Measurements from ENCODE around the gene NHP2. TPM values are rescaled to one million over a fixed set of nuclear protein-coding genes. Genes with fewer than 3 reads are reported as not detected.

Gene NHP2
- total RNA-seq, 4 donors from 2014 or later = 139 to 290 (median 159) TPM

- TF ChIP-seq POLR2A (IDR thresholded peaks at IDR 0.05) (no peak), CTCF (IDR thresholded peaks at IDR 0.05) (no peak)
- DNase-seq (ENCODE audit: low spot score in 2 of 2) = no peak
- H3K27ac ChIP-seq = no peak overlapping the region
- no peaks in the 10 kb centered on the region for H3K9me3 ChIP-seq
- peaks cover 0 to 10% of the 10 kb centered on the region in 2 donors for H3K27me3 ChIP-seq
- H3K4me1 ChIP-seq = no peaks in the 10 kb centered on the region
- no peak overlapping the region for H3K4me3 ChIP-seq
- no peaks in the 10 kb centered on the region for H3K36me3 ChIP-seq
- WGBS, 2 donors = 29 to 36% methylated on average over 6 to 7 of the region's 7 CpGs
Measured at GRCh38 chr5:178194026-178194425, 40.3 kb upstream of the NHP2 start.

- no peaks in the 10 kb centered on the region for H3K9me3 ChIP-seq
Measured at GRCh38 chr5:178193251-178193809, 39.6 kb upstream of the NHP2 start.

GRCh38 chr5:178192787-178193186 is 39.1 kb upstream of the NHP2 start:
- 90 to 92% methylated on average over 7 of the region's 7 CpGs for WGBS, 2 donors
- no peaks in the 10 kb centered on the region for H3K36me3 ChIP-seq
- DNase-seq (ENCODE audit: low spot score in 2 of 2) = no peak

More at GRCh38 chr5:178193251-178193809, 39.6 kb upstream of the NHP2 start:
- H3K4me3 ChIP-seq = no peak overlapping the region
- no peak for DNase-seq (ENCODE audit: low spot score in 2 of 2)
- WGBS, 2 donors = 69 to 78% methylated on average over 8 of the region's 8 CpGs
- no peaks in the 10 kb centered on the region for H3K4me1 ChIP-seq
- H3K36me3 ChIP-seq = no peaks in the 10 kb centered on the region
- H3K27me3 ChIP-seq = peaks cover 0 to 10% of the 10 kb centered on the region in 2 donors
- TF ChIP-seq EP300 (IDR thresholded peaks at IDR 0.05) (no peak), CTCF (IDR thresholded peaks at IDR 0.05) (no peak), POLR2A (IDR thresholded peaks at IDR 0.05) (no peak)
- H3K27ac ChIP-seq = no peak overlapping the region

GRCh38 chr5:178192244-178192643 is 38.6 kb upstream of the NHP2 start:
- Histone ChIP-seq H3K36me3 (no peaks in the 10 kb centered on the region), H3K4me3 (no peak overlapping the region), H3K4me1 (no peaks in the 10 kb centered on the region), H3K27me3 (peaks cover 0 to 10% of the 10 kb centered on the region in 2 donors), H3K9me3 (no peaks in the 10 kb centered on the region), H3K27ac (no peak overlapping the region)
- TF ChIP-seq POLR2A (IDR thresholded peaks at IDR 0.05) (no peak), CTCF (IDR thresholded peaks at IDR 0.05) (no peak), EP300 (IDR thresholded peaks at IDR 0.05) (no peak)
- no peak for DNase-seq (ENCODE audit: low spot score in 2 of 2)
- 69 to 74% methylated on average over 2 of the region's 2 CpGs for WGBS, 2 donors

More at GRCh38 chr5:178192787-178193186, 39.1 kb upstream of the NHP2 start:
- H3K4me3 ChIP-seq = no peak overlapping the region
- H3K4me1 ChIP-seq = no peaks in the 10 kb centered on the region
- peaks cover 0 to 10% of the 10 kb centered on the region in 2 donors for H3K27me3 ChIP-seq
- H3K27ac ChIP-seq = no peak overlapping the region
- no peaks in the 10 kb centered on the region for H3K9me3 ChIP-seq
- no peak for TF ChIP-seq CTCF (IDR thresholded peaks at IDR 0.05)
- TF ChIP-seq POLR2A (IDR thresholded peaks at IDR 0.05) = no peak
- TF ChIP-seq EP300 (IDR thresholded peaks at IDR 0.05) = no peak

GRCh38 chr5:178191661-178192060 is 38.0 kb upstream of the NHP2 start:
- no peak for TF ChIP-seq POLR2A (IDR thresholded peaks at IDR 0.05)
- TF ChIP-seq EP300 (IDR thresholded peaks at IDR 0.05) = no peak
- TF ChIP-seq CTCF (IDR thresholded peaks at IDR 0.05) = no peak
- no peak overlapping the region for H3K4me3 ChIP-seq
- no peaks in the 10 kb centered on the region for H3K9me3 ChIP-seq
- DNase-seq (ENCODE audit: low spot score in 2 of 2) = no peak
- 70 to 80% methylated on average over 4 of the region's 4 CpGs for WGBS, 2 donors
- H3K27ac ChIP-seq = no peak overlapping the region
- H3K4me1 ChIP-seq = no peaks in the 10 kb centered on the region
- peaks cover 0 to 10% of the 10 kb centered on the region in 2 donors for H3K27me3 ChIP-seq
- H3K36me3 ChIP-seq = no peaks in the 10 kb centered on the region

Measured in tibial nerve (tissue), 4 donors.